ENCODE results near the gene PI4KA. TPM values are rescaled to one million over a fixed set of nuclear protein-coding genes. Genes with fewer than 3 reads are reported as not detected.

The PI4KA gene
- total and polyA plus RNA-seq, 2 of the 13 experiments (the other 11 are each of a cell fraction or from before 2014, with no cell fraction given) = 27.4 to 56.4 TPM

DNA sequence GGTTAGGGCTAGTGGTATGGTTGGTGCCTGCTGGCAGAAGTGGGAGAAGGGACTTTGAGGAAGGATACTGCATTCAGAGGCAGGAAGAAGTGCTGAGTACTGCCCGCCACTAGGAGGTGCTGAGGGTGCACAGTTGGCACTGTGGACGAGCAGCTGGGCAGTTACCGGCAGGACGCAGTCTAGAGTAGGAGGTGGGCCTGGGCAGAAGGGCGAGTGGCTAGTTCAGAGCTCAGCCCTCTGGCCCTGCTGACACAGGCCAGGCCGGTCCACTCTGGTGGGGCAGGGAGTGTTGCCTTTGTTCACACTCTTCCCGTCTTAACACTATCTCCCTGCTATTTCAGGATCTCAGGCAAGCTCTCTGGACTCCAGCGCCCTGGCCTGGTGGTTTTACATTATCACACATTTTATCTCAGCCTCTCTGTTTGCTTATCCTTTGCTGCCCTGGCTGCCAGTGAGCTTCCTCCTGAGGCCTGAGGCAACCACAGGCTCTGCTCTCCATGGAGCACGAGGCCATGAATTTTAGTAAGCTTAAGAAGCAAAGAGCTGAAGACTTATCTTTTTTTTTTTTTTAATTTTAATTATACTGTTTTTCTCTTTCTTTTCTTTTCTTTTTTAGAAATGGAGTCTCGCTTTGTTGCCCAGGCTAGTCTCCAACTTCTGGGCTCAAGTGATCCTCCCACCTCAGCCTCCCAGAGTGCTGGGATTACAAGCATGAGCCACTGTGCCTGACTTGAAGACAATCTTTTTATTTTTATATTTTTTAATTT lies 27.1 kb upstream of the PI4KA start (continued):
- TF ChIP-seq, protein P1, sequence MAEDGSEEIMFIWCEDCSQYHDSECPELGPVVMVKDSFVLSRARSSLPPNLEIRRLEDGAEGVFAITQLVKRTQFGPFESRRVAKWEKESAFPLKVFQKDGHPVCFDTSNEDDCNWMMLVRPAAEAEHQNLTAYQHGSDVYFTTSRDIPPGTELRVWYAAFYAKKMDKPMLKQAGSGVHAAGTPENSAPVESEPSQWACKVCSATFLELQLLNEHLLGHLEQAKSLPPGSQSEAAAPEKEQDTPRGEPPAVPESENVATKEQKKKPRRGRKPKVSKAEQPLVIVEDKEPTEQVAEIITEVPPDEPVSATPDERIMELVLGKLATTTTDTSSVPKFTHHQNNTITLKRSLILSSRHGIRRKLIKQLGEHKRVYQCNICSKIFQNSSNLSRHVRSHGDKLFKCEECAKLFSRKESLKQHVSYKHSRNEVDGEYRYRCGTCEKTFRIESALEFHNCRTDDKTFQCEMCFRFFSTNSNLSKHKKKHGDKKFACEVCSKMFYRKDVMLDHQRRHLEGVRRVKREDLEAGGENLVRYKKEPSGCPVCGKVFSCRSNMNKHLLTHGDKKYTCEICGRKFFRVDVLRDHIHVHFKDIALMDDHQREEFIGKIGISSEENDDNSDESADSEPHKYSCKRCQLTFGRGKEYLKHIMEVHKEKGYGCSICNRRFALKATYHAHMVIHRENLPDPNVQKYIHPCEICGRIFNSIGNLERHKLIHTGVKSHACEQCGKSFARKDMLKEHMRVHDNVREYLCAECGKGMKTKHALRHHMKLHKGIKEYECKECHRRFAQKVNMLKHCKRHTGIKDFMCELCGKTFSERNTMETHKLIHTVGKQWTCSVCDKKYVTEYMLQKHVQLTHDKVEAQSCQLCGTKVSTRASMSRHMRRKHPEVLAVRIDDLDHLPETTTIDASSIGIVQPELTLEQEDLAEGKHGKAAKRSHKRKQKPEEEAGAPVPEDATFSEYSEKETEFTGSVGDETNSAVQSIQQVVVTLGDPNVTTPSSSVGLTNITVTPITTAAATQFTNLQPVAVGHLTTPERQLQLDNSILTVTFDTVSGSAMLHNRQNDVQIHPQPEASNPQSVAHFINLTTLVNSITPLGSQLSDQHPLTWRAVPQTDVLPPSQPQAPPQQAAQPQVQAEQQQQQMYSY (CRISPR knock-in tag; IDR thresholded peaks at IDR 0.05) = no peak
- TF ChIP-seq HOXD1 (CRISPR knock-in tag; IDR thresholded peaks at IDR 0.05) = no peak
- TF ChIP-seq SPEN (CRISPR knock-in tag; IDR thresholded peaks at IDR 0.05; ENCODE audit: low read depth) = peak; percentile 81; the same call in 1 of the 2 replicates
- TF ChIP-seq TCF12 (IDR thresholded peaks at IDR 0.05) = no peak
- TF ChIP-seq TCF12 (CRISPR knock-in tag; IDR thresholded peaks at IDR 0.05) = no peak
- no peak for TF ChIP-seq SCMH1 (CRISPR knock-in tag; IDR thresholded peaks at IDR 0.05; ENCODE audit: borderline replicate concordance)
- peak; percentile 95; the same call in 1 of the 2 replicates for TF ChIP-seq CBX5 (CRISPR knock-in tag; IDR thresholded peaks at IDR 0.05; ENCODE audit: borderline replicate concordance)
- TF ChIP-seq U2AF1 (optimal IDR thresholded peaks at IDR 0.05; ENCODE audit: low read depth, low read length) = no peak
- no peak for TF ChIP-seq ZKSCAN1 (IDR thresholded peaks at IDR 0.05; ENCODE audit: low read length)
- TF ChIP-seq ZNF747 (CRISPR knock-in tag; IDR thresholded peaks at IDR 0.05; ENCODE audit: borderline replicate concordance) = peak; percentile 74; the same call in 1 of the 2 replicates
- TF ChIP-seq JUN (CRISPR knock-in tag; IDR thresholded peaks at IDR 0.05) = no peak
- TF ChIP-seq NR2F6 (IDR thresholded peaks at IDR 0.05) = 0 out of 2 replicates have a peak, but pooled peaks have one; percentile 22
- peak; percentile 76 for TF ChIP-seq NR2F6 (CRISPR knock-in tag; IDR thresholded peaks at IDR 0.05)
- TF ChIP-seq ZNF670 (CRISPR knock-in tag; IDR thresholded peaks at IDR 0.05; ENCODE audit: borderline replicate concordance) = no peak
- TF ChIP-seq, protein P2, sequence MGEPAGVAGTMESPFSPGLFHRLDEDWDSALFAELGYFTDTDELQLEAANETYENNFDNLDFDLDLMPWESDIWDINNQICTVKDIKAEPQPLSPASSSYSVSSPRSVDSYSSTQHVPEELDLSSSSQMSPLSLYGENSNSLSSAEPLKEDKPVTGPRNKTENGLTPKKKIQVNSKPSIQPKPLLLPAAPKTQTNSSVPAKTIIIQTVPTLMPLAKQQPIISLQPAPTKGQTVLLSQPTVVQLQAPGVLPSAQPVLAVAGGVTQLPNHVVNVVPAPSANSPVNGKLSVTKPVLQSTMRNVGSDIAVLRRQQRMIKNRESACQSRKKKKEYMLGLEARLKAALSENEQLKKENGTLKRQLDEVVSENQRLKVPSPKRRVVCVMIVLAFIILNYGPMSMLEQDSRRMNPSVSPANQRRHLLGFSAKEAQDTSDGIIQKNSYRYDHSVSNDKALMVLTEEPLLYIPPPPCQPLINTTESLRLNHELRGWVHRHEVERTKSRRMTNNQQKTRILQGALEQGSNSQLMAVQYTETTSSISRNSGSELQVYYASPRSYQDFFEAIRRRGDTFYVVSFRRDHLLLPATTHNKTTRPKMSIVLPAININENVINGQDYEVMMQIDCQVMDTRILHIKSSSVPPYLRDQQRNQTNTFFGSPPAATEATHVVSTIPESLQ (CRISPR knock-in tag; conservative IDR thresholded peaks at IDR 0.05) = no peak
- no peak for TF ChIP-seq EEA1 (CRISPR knock-in tag; IDR thresholded peaks at IDR 0.05; ENCODE audit: borderline replicate concordance)
- peak; percentile 83 for TF ChIP-seq RXRA (CRISPR knock-in tag; IDR thresholded peaks at IDR 0.05)
- TF ChIP-seq ZNF547 (CRISPR knock-in tag; IDR thresholded peaks at IDR 0.05) = 0 out of 2 replicates have a peak, but pooled peaks have one; percentile 45
- peak; percentile 35; the same call in 1 of the 2 replicates for TF ChIP-seq ZNF83 (CRISPR knock-in tag; IDR thresholded peaks at IDR 0.05; ENCODE audit: borderline replicate concordance)
- no peak for TF ChIP-seq ZNF850 (CRISPR knock-in tag; conservative IDR thresholded peaks at IDR 0.05)
- peak; percentile 83 for TF ChIP-seq ZNF772 (CRISPR knock-in tag; IDR thresholded peaks at IDR 0.05)
- TF ChIP-seq ZNF333 (CRISPR knock-in tag; IDR thresholded peaks at IDR 0.05; ENCODE audit: borderline replicate concordance) = no peak
- TF ChIP-seq MEIS1 (CRISPR knock-in tag; IDR thresholded peaks at IDR 0.05; ENCODE audit: borderline replicate concordance) = no peak; the same call in 1 of the 2 replicates
- TF ChIP-seq, protein P3, sequence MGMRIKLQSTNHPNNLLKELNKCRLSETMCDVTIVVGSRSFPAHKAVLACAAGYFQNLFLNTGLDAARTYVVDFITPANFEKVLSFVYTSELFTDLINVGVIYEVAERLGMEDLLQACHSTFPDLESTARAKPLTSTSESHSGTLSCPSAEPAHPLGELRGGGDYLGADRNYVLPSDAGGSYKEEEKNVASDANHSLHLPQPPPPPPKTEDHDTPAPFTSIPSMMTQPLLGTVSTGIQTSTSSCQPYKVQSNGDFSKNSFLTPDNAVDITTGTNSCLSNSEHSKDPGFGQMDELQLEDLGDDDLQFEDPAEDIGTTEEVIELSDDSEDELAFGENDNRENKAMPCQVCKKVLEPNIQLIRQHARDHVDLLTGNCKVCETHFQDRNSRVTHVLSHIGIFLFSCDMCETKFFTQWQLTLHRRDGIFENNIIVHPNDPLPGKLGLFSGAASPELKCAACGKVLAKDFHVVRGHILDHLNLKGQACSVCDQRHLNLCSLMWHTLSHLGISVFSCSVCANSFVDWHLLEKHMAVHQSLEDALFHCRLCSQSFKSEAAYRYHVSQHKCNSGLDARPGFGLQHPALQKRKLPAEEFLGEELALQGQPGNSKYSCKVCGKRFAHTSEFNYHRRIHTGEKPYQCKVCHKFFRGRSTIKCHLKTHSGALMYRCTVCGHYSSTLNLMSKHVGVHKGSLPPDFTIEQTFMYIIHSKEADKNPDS (CRISPR knock-in tag; IDR thresholded peaks at IDR 0.05) = no peak

Data from HepG2 (cell line).